Measurements from ENCODE around the gene ARID4B.
"Not testable (repeated sequence)": the region's sequence is repeated elsewhere in the genome, so short reads cannot be mapped to it uniquely, and the experiment has no call there.

The ARID4B gene

GRCh38 chr1:235258068-235258467 lies 69.9 kb downstream of the ARID4B start:
- Mint-ChIP-seq H3K4me1 (ENCODE audit: low read depth) (peaks cover 66% of the 10 kb centered on the region), H3K36me3 (ENCODE audit: low read depth) (peaks cover 39% of the 10 kb centered on the region), H3K27ac (peak overlapping the region; percentile 78)
- not testable (repeated sequence) for H3K9me3 Mint-ChIP-seq, DNase-seq, H3K4me3 Mint-ChIP-seq, H3K27me3 Mint-ChIP-seq

GRCh38 chr1:235254721-235255120 lies 73.3 kb downstream of the ARID4B start:
- no peak for DNase-seq
- no peaks in the 10 kb centered on the region for H3K27me3 Mint-ChIP-seq
- peaks cover 60% of the 10 kb centered on the region for H3K36me3 Mint-ChIP-seq (ENCODE audit: low read depth)
- H3K9me3 Mint-ChIP-seq, result no peaks in the 10 kb centered on the region
- peaks cover 44% of the 10 kb centered on the region for H3K4me1 Mint-ChIP-seq (ENCODE audit: low read depth)
- H3K4me3 Mint-ChIP-seq, result no peak overlapping the region
- H3K27ac Mint-ChIP-seq, result no peak overlapping the region

GRCh38 chr1:235253219-235253962 lies 74.6 kb downstream of the ARID4B start:
- Mint-ChIP-seq H3K4me3 (no peak overlapping the region), H3K27me3 (no peaks in the 10 kb centered on the region), H3K36me3 (ENCODE audit: low read depth) (peaks cover 50% of the 10 kb centered on the region), H3K27ac (peak overlapping the region; percentile 66), H3K4me1 (ENCODE audit: low read depth) (peaks cover 35% of the 10 kb centered on the region), H3K9me3 (no peaks in the 10 kb centered on the region)
- peak; percentile 56 for DNase-seq

- Mint-ChIP-seq H3K4me3 (no peak overlapping the region), H3K27me3 (no peaks in the 10 kb centered on the region), H3K27ac (no peak overlapping the region), H3K4me1 (ENCODE audit: low read depth) (peaks cover 37% of the 10 kb centered on the region), H3K36me3 (ENCODE audit: low read depth) (peaks cover 51% of the 10 kb centered on the region), H3K9me3 (no peaks in the 10 kb centered on the region)
- no peak for DNase-seq
Observed at GRCh38 chr1:235250430-235250829, 77.5 kb downstream of the ARID4B start.

- H3K27ac Mint-ChIP-seq, result peak overlapping the region; percentile 78
- H3K9me3 Mint-ChIP-seq, result no peaks in the 10 kb centered on the region
- peaks cover 47% of the 10 kb centered on the region for H3K4me1 Mint-ChIP-seq (ENCODE audit: low read depth)
- no peaks in the 10 kb centered on the region for H3K27me3 Mint-ChIP-seq
- peaks cover 60% of the 10 kb centered on the region for H3K36me3 Mint-ChIP-seq (ENCODE audit: low read depth)
- no peak for DNase-seq
- H3K4me3 Mint-ChIP-seq, result no peak overlapping the region
Observed at GRCh38 chr1:235246022-235246948, 81.7 kb downstream of the ARID4B start.

GRCh38 chr1:235244974-235245592 lies 82.9 kb downstream of the ARID4B start:
- peaks cover 55% of the 10 kb centered on the region for H3K4me1 Mint-ChIP-seq (ENCODE audit: low read depth)
- DNase-seq, result no peak
- H3K27ac Mint-ChIP-seq, result peak overlapping the region; percentile 1
- no peak overlapping the region for H3K4me3 Mint-ChIP-seq
- H3K27me3 Mint-ChIP-seq, result no peaks in the 10 kb centered on the region
- H3K36me3 Mint-ChIP-seq (ENCODE audit: low read depth), result peaks cover 56% of the 10 kb centered on the region
- no peaks in the 10 kb centered on the region for H3K9me3 Mint-ChIP-seq

- H3K36me3 Mint-ChIP-seq (ENCODE audit: low read depth), result peaks cover 69% of the 10 kb centered on the region
- peaks cover 40% of the 10 kb centered on the region for H3K4me1 Mint-ChIP-seq (ENCODE audit: low read depth)
- no peaks in the 10 kb centered on the region for H3K9me3 Mint-ChIP-seq
- DNase-seq, result no peak
- no peak overlapping the region for H3K4me3 Mint-ChIP-seq
- H3K27me3 Mint-ChIP-seq, result no peaks in the 10 kb centered on the region
- peak overlapping the region; percentile 69 for H3K27ac Mint-ChIP-seq
Observed at GRCh38 chr1:235240960-235241359, 87.0 kb downstream of the ARID4B start.

- Mint-ChIP-seq H3K36me3 (ENCODE audit: low read depth) (peaks cover 73% of the 10 kb centered on the region), H3K4me3 (no peak overlapping the region), H3K27me3 (no peaks in the 10 kb centered on the region), H3K4me1 (ENCODE audit: low read depth) (peaks cover 32% of the 10 kb centered on the region), H3K9me3 (no peaks in the 10 kb centered on the region), H3K27ac (peak overlapping the region; percentile 38)
- DNase-seq, result no peak
Observed at GRCh38 chr1:235239851-235240250, 88.1 kb downstream of the ARID4B start.

- no peak overlapping the region for H3K4me3 Mint-ChIP-seq
- peaks cover 69% of the 10 kb centered on the region for H3K36me3 Mint-ChIP-seq (ENCODE audit: low read depth)
- no peaks in the 10 kb centered on the region for H3K9me3 Mint-ChIP-seq
- no peaks in the 10 kb centered on the region for H3K27me3 Mint-ChIP-seq
- H3K4me1 Mint-ChIP-seq (ENCODE audit: low read depth), result peaks cover 24% of the 10 kb centered on the region
- no peak overlapping the region for H3K27ac Mint-ChIP-seq
- DNase-seq, result no peak
Observed at GRCh38 chr1:235238558-235238957, 89.4 kb downstream of the ARID4B start.

GRCh38 chr1:235236128-235236527 lies 91.9 kb downstream of the ARID4B start:
- Mint-ChIP-seq H3K9me3 (no peaks in the 10 kb centered on the region), H3K27ac (no peak overlapping the region)

GRCh38 chr1:235229868-235230267 lies 98.1 kb downstream of the ARID4B start:
- H3K4me1 Mint-ChIP-seq (ENCODE audit: low read depth), result peaks cover 6% of the 10 kb centered on the region
- no peaks in the 10 kb centered on the region for H3K9me3 Mint-ChIP-seq
- DNase-seq, result no peak
- H3K4me3 Mint-ChIP-seq, result no peak overlapping the region
- no peak overlapping the region for H3K27ac Mint-ChIP-seq
- peaks cover 68% of the 10 kb centered on the region for H3K36me3 Mint-ChIP-seq (ENCODE audit: low read depth)
- no peaks in the 10 kb centered on the region for H3K27me3 Mint-ChIP-seq

More at GRCh38 chr1:235236128-235236527, 91.9 kb downstream of the ARID4B start:
- no peak overlapping the region for H3K4me3 Mint-ChIP-seq
- H3K27me3 Mint-ChIP-seq, result no peaks in the 10 kb centered on the region
- DNase-seq, result no peak
- H3K4me1 Mint-ChIP-seq (ENCODE audit: low read depth), result peaks cover 15% of the 10 kb centered on the region
- peaks cover 74% of the 10 kb centered on the region for H3K36me3 Mint-ChIP-seq (ENCODE audit: low read depth)

GRCh38 chr1:235227414-235227813 lies 100.6 kb downstream of the ARID4B start:
- Mint-ChIP-seq H3K9me3 (no peaks in the 10 kb centered on the region), H3K27ac (no peak overlapping the region), H3K4me1 (ENCODE audit: low read depth) (peaks cover 6% of the 10 kb centered on the region), H3K27me3 (no peaks in the 10 kb centered on the region), H3K36me3 (ENCODE audit: low read depth) (peaks cover 69% of the 10 kb centered on the region), H3K4me3 (no peak overlapping the region)
- DNase-seq, result no peak

GRCh38 chr1:235226933-235227332 lies 101.0 kb downstream of the ARID4B start:
- no peaks in the 10 kb centered on the region for H3K27me3 Mint-ChIP-seq
- H3K9me3 Mint-ChIP-seq, result no peaks in the 10 kb centered on the region
- peaks cover 73% of the 10 kb centered on the region for H3K36me3 Mint-ChIP-seq (ENCODE audit: low read depth)
- H3K4me1 Mint-ChIP-seq (ENCODE audit: low read depth), result peaks cover 6% of the 10 kb centered on the region
- no peak for DNase-seq
- peak overlapping the region; percentile 39 for H3K27ac Mint-ChIP-seq
- no peak overlapping the region for H3K4me3 Mint-ChIP-seq

- H3K27me3 Mint-ChIP-seq, result no peaks in the 10 kb centered on the region
- H3K4me3 Mint-ChIP-seq, result no peak overlapping the region
- H3K4me1 Mint-ChIP-seq (ENCODE audit: low read depth), result peaks cover 6% of the 10 kb centered on the region
Observed at GRCh38 chr1:235225299-235225698, 102.7 kb downstream of the ARID4B start.

More at GRCh38 chr1:235225299-235225698, 102.7 kb downstream of the ARID4B start:
- no peak for DNase-seq
- Mint-ChIP-seq H3K27ac (no peak overlapping the region), H3K9me3 (no peaks in the 10 kb centered on the region), H3K36me3 (ENCODE audit: low read depth) (peaks cover 78% of the 10 kb centered on the region)
